ENCODE measurements around the gene GPC3.

DNA sequence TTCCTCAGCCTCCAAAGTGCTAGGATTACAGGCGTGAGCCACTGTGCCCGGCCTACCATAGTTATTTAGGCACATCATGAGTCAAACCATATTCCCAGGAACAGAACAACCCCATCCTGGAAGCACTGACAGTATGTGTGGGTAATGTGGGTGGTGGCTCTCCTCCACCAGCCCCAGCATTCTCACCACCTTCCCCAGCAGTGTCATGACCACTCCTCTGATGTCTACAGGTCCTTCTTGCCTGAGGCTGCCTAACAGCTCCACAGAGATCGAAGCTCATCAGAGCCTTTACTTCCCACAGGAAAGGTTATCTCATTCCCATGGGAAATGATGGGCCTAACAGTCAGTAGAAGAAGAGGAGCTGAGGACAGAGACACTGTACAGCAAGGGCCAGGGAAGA, 440.6 kb downstream of the GPC3 start:
- TF ChIP-seq CTCF (IDR thresholded peaks at IDR 0.05; ENCODE audit: extremely low read depth in 1 of 2, insufficient read depth in 1 of 2, low read depth in 1 of 2, low read length in 2 of 2) (no peak), GATA2 (IDR thresholded peaks at IDR 0.05; ENCODE audit: insufficient read depth, insufficient read length, low read depth, low read length) (no peak), EZH2 (IDR thresholded peaks at IDR 0.05; ENCODE audit: borderline replicate concordance, low read depth, low read length, severe bottlenecking) (no peak), POLR2A (IDR thresholded peaks at IDR 0.05; ENCODE audit: low read depth, low read length) (no peak), POLR2AphosphoS5 (IDR thresholded peaks at IDR 0.05; ENCODE audit: insufficient read depth, low read depth, low read length) (no peak), MYC (IDR thresholded peaks at IDR 0.05; ENCODE audit: low read depth, low read length) (no peak), JUN (IDR thresholded peaks at IDR 0.05; ENCODE audit: borderline replicate concordance, insufficient read depth, insufficient read length, low read depth) (no peak), FOS (IDR thresholded peaks at IDR 0.05; ENCODE audit: borderline replicate concordance, insufficient read depth, low read length) (no peak)
- TF ChIP-seq, protein P1, sequence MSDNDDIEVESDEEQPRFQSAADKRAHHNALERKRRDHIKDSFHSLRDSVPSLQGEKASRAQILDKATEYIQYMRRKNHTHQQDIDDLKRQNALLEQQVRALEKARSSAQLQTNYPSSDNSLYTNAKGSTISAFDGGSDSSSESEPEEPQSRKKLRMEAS (IDR thresholded peaks at IDR 0.05; ENCODE audit: insufficient read depth, insufficient read length): no peak
